ENCODE results near the gene SPRN.
"Not testable (repeated sequence)": the region's sequence is repeated elsewhere in the genome, so short reads cannot be mapped to it uniquely, and the experiment has no call there.

The SPRN gene

GRCh38 chr10:133439517-133440461 is 15.4 kb upstream of the SPRN start:
- no peak for DNase-seq

- no peak for DNase-seq
Measured at GRCh38 chr10:133438711-133439273, 14.4 kb upstream of the SPRN start.

GRCh38 chr10:133432789-133433188 is 8.4 kb upstream of the SPRN start:
- DNase-seq: not testable (repeated sequence)

DNA sequence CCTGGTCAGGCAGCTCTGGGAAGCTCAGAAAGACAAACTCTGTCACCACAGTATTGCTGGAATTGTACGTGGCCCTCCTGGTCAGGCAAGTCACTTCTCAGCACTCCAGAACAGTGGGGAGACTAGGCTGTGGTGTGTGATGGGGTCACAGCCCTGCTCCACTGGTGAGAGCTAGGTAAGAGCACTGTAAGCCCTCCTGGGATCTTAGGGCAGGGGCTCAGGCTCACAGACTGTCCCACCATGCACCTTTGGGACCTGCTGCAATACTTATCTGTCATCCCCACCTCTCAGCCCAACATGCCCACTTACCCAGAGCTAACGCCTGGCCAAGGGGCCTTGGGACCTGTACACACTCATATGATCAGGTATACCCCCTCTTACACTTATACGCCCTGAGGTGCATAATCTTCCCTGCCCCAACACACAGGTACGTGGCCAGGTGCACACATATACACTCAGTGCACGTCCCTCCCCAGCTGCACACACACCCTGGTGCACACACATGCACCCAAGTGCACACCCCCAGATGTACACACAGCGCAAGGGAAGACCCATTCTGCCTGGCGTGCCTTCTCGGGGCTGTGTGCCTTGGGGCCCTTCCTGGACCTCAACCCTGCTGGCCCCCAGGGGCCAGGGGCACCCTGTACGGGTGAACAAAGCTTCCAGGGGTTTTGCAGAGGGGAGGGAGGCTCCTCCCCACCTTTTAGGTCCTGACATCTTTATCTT is 7.6 kb upstream of the SPRN start:
- DNase-seq: not testable (repeated sequence)

DNA sequence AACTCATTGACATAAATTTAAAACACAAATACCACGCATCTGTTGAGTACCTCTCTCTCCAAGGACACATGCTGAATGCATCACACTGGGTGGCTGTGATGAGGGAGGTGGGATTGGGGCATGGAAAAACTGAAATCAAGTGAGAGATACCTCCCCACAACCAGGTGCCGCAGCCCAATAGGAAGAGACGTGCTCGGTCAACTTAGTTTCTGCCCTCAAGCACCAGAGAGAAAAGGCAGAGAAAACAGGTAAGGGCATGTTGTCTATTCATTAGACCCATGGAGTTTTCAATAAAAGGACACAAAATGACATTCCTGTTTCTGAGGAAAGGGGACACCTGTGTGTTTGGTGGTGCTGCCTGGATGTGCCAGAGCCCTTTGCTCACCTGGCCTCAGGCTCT is 5.1 kb upstream of the SPRN start:
- not testable (repeated sequence) for DNase-seq

- DNase-seq: not testable (repeated sequence)
Measured at GRCh38 chr10:133424102-133424501, 323 bp downstream of the SPRN start.

DNA sequence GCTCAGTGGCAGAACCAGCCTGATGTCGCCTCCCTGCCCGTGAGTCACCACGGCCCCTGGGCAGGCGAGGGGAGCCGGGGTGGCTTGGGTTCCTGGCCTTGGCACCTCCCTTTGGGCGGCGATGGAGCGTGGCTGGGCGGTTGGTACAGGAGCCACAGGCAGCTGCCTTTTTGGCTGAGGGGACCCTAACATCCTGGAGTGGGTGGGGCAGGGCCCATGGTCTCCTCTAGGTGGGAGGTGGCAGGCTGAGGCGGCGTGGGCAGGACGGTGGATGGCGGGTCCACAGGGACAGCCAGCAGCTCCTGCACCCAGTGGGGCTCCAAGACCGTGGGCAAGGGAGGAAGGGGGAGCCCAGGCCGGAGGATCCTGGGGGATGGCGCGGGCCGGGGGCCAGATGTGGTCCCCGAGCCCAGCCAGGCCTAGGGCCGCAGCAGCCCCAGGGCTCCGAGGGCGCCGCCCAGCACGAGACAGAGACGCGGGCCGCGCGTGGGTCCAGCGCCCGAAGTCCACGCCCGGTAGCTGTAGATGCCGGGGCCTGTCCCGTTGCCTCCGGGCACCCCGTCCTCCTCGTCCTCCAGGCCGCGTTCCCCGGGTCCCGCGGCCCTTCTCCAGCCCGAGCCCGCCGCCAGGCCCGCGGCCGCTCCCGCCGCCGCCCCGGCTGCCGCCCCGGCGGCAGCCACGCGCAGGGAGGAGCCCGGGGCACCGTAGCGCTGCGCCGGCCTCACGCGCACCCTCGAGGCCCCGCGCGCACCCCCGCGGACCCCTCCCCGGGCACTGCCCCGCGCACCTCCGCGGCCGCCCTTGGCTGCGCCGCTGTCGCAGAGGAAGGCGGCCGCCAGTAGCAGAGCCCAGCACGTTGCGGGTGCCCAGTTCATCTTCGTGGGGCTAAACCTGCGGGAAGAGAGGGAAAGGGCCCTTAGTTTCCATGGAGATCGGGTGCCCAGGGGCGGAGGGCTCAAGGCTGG is 1.3 kb downstream of the SPRN start:
- no peak for DNase-seq

GRCh38 chr10:133422223-133422806 is 2.1 kb downstream of the SPRN start:
- DNase-seq: no peak

GRCh38 chr10:133421336-133422222 is 2.8 kb downstream of the SPRN start:
- DNase-seq: no peak

GRCh38 chr10:133420579-133420978 is 3.8 kb downstream of the SPRN start:
- DNase-seq: no peak

- no peak for DNase-seq
Measured at GRCh38 chr10:133420028-133420427, 4.4 kb downstream of the SPRN start.

DNA sequence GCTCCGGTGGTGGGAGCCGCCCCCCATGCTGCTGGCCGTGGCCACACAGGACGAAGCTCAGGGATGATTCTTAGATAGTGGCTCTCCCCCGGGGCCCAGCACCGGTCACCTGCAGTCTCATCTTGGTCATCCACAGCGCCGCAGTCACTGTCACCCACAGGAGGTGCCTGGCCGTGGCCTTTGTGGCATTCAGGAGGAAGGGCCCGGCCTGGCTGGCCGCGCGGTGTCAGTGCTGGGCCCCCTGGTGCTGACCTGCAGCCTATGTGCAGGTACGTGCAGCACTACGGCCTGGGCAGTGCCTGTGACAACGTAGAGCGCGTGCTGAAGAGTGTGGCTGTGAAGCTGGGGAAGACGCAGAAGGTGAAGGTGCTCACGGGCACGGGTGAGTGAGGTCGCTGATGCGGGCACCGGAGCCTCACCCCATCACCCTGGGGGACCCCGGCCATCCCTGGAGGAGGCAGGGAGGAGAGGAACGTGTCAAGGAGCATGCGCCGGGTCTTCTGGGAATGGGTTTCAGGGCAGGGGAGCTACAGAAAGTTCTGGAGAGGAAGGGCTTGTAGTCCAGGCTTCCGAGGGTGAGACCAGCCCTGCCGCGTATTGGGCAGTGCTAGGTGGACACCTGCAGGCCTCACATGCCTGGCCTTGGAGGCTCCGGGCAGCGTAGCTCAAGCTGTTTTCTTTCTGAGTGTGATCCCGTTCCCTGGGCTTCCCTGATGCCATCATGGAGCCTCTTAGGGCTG is 5.0 kb downstream of the SPRN start:
- DNase-seq: no peak

DNA sequence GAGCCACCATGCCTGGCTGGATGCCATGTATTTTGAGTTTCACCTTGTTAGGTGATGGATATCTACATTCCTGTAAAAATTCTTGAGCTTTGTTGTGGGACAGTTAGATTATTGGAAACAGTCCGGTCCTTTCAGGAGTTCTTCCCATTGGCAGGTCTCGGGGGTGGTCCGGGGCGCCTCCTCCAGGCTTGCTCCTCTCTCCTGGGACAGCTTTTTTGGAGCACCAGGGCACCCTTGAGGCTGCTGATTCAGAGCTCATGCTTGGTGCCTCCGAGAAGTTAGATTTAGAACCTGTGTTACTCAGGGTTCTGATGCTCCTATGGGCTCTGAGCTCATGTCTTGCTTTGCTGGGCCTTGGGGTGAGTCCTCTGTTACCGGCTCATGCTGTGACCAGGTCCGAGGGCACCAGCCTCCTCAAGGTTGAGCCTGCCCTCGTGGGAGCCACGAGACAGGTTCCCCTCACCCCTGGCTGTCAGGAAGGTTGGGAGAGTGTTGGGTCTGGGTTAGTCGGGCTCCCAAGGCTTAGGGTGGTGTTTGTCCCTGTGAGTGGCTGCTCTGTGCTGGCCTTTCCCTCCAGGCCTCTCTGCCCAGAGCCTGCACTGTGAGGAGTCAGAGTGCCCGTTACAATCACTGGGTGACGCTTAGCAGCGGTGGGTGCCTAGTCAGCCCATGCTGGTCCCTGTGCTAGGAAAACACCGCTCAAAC is 6.0 kb downstream of the SPRN start:
- DNase-seq: no peak

DNA sequence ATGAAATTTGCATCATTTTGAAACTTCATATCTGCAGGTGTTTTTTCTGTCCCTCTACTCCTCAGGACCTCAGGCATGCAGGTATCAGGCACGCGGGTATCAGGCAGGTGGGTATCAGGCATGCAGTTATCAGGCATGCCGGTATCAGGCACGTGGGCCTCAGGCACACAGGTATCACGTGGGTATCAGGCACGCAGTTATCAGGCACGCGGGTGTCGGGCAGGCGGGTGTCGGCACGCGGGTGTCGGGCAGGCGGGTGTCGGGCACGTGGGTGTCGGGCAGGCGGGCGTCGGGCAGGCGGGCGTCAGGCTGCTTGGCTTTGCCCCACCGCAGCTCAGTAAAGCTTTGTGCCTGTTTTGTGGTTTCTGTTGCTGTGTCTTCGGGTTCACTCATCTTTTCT is 8.7 kb downstream of the SPRN start:
- no peak for DNase-seq

GRCh38 chr10:133414401-133414800 is 10.0 kb downstream of the SPRN start:
- DNase-seq: not testable (repeated sequence)

DNA sequence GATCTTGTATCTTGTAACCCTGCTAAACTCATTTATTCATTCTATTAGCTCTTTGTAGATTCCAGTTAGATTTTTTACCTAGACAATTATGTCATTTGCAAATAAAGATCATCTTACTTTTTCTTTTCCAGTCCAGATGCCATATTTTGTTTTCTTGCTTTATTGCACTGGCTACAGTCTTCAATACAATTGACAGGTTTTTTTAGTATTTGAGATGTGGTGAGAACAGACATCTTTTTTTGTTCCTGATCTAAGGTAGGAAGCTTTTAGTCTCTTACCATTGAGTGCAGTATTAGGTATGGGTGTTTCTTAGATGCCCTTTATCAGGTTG is 12.1 kb downstream of the SPRN start:
- DNase-seq: no peak

GRCh38 chr10:133411523-133412380 is 12.7 kb downstream of the SPRN start:
- no peak for DNase-seq

- no peak for DNase-seq
Measured at GRCh38 chr10:133405844-133406527, 18.4 kb downstream of the SPRN start.

Measured in NCI-H748 treated with DMSO at 0.1 percent for 48 hours (cell line).